ENCODE measurements around the gene VSIG2.

Gene VSIG2

GRCh38 chr11:124745270-124745834 lies 6.7 kb downstream of the VSIG2 start:
- peaks cover 22% of the 10 kb centered on the region for H3K27me3 ChIP-seq (ENCODE audit: insufficient read depth, poor library complexity, severe bottlenecking)
- TF ChIP-seq POLR2AphosphoS5 (IDR thresholded peaks at IDR 0.05; ENCODE audit: low read depth) (no peak), CTCF (IDR thresholded peaks at IDR 0.05; ENCODE audit: insufficient read depth, low read length) (no peak), GABPA (IDR thresholded peaks at IDR 0.05; ENCODE audit: low read depth) (no peak), REST (IDR thresholded peaks at IDR 0.05; ENCODE audit: insufficient replicate concordance, low read depth) (no peak), SPI1 (IDR thresholded peaks at IDR 0.05; ENCODE audit: borderline replicate concordance, low read depth) (no peak)
- no peak overlapping the region for H3K4me3 ChIP-seq (replicated peaks; ENCODE audit: insufficient read depth, low read length)
- H3K27ac ChIP-seq (replicated peaks) = no peak overlapping the region
- no peak for DNase-seq (ENCODE audit: low read depth in 1 of 2, low spot score in 1 of 2)

- Histone ChIP-seq H3K27me3 (ENCODE audit: insufficient read depth, poor library complexity, severe bottlenecking) (peaks cover 26% of the 10 kb centered on the region), H3K4me3 (replicated peaks; ENCODE audit: insufficient read depth, low read length) (no peak overlapping the region), H3K27ac (replicated peaks) (no peak overlapping the region)
- TF ChIP-seq GABPA (IDR thresholded peaks at IDR 0.05; ENCODE audit: low read depth) = no peak
- no peak for TF ChIP-seq SPI1 (IDR thresholded peaks at IDR 0.05; ENCODE audit: borderline replicate concordance, low read depth)
- no peak for TF ChIP-seq POLR2AphosphoS5 (IDR thresholded peaks at IDR 0.05; ENCODE audit: low read depth)
- no peak for TF ChIP-seq CTCF (IDR thresholded peaks at IDR 0.05; ENCODE audit: insufficient read depth, low read length)
- no peak for TF ChIP-seq REST (IDR thresholded peaks at IDR 0.05; ENCODE audit: insufficient replicate concordance, low read depth)
- no peak for DNase-seq (ENCODE audit: low read depth in 1 of 2, low spot score in 1 of 2)
Measured at GRCh38 chr11:124743050-124743449, 9.0 kb downstream of the VSIG2 start.

GRCh38 chr11:124742555-124742954 lies 9.5 kb downstream of the VSIG2 start:
- Histone ChIP-seq H3K4me3 (replicated peaks; ENCODE audit: insufficient read depth, low read length) (no peak overlapping the region), H3K27ac (replicated peaks) (no peak overlapping the region), H3K27me3 (ENCODE audit: insufficient read depth, poor library complexity, severe bottlenecking) (peaks cover 23% of the 10 kb centered on the region)
- no peak for DNase-seq (ENCODE audit: low read depth in 1 of 2, low spot score in 1 of 2)
- TF ChIP-seq REST (IDR thresholded peaks at IDR 0.05; ENCODE audit: insufficient replicate concordance, low read depth) (no peak), POLR2AphosphoS5 (IDR thresholded peaks at IDR 0.05; ENCODE audit: low read depth) (no peak), CTCF (IDR thresholded peaks at IDR 0.05; ENCODE audit: insufficient read depth, low read length) (no peak), SPI1 (IDR thresholded peaks at IDR 0.05; ENCODE audit: borderline replicate concordance, low read depth) (no peak), GABPA (IDR thresholded peaks at IDR 0.05; ENCODE audit: low read depth) (no peak)

Data from HL-60 (cell line).